Activated B cell treated with CpG ODN at 0.5 μM for 24 hours (primary cell): Measurements from ENCODE around the gene ZNF878. TPM values are rescaled to one million over a fixed set of nuclear protein-coding genes. Genes with fewer than 3 reads are reported as not detected.
"Not testable (repeated sequence)": the region's sequence is repeated elsewhere in the genome, so short reads cannot be mapped to it uniquely, and the experiment has no call there.

ENCODE experiments used
- ATAC-seq: fragments of 200-7000 bp; cut with Tn5 transposase; one replicate; pipeline ENCODE4 v1.10.0; 2021; ENCODE audit warnings: low read depth, mild to moderate bottlenecking, moderate library complexity
- CTCF ChIA-PET: fragments of 350-600 bp; sonication (Branson Sonifier 250); formaldehyde crosslinking; loops from one replicate; lab custom pipeline; 2021; ENCODE audit warnings: antibody characterized with exemption; lab: Charles Lee
- POLR2A ChIA-PET: fragments of 350-600 bp; sonication (Branson Sonifier 250); formaldehyde crosslinking; loops from one replicate; lab custom pipeline; 2021; ENCODE audit warnings: antibody characterized with exemption; lab: Charles Lee
- DNase-seq: peaks from one replicate; pipeline ENCODE4 v3.0.0; 2022
- H3K27ac Mint-ChIP-seq: one replicate; pipeline ENCODE4 v1.8.0; 2020; ENCODE audit warnings: mixed read lengths
- H3K27me3 Mint-ChIP-seq: one replicate; pipeline ENCODE4 v1.8.0; 2021; ENCODE audit warnings: mixed read lengths
- H3K36me3 Mint-ChIP-seq: one replicate; pipeline ENCODE4 v1.8.0; 2021; ENCODE audit warnings: low read depth, mixed read lengths
- H3K4me1 Mint-ChIP-seq: one replicate; pipeline ENCODE4 v1.8.0; 2021; ENCODE audit warnings: mixed read lengths
- H3K4me3 Mint-ChIP-seq: one replicate; pipeline ENCODE4 v1.8.0; 2020; ENCODE audit warnings: mild to moderate bottlenecking, mixed read lengths
- H3K9me3 Mint-ChIP-seq: one replicate; pipeline ENCODE4 v1.8.0; 2020; ENCODE audit warnings: mixed read lengths
- intact Hi-C: fragments of 100-400 bp; cut with micrococcal nuclease; formaldehyde crosslinking; loops from one replicate; pipeline ENCODE4 v1.15.1; 2024
- total RNA-seq: library from RNA; stranded (reverse); gene quantifications from 2 replicates; pipeline ENCODE4 v1.2.3, GENCODE V29; 2022
- TF ChIP-seq, protein P1 (sequence below): fragments of 200-600 bp; IDR thresholded peaks from one replicate; pipeline ENCODE4 v1.8.0; 2022; ENCODE audit warnings: antibody characterized with exemption, mild to moderate bottlenecking

The ZNF878 gene
- total RNA-seq, 1 donor from 2014 or later = 1.2 TPM

DNA sequence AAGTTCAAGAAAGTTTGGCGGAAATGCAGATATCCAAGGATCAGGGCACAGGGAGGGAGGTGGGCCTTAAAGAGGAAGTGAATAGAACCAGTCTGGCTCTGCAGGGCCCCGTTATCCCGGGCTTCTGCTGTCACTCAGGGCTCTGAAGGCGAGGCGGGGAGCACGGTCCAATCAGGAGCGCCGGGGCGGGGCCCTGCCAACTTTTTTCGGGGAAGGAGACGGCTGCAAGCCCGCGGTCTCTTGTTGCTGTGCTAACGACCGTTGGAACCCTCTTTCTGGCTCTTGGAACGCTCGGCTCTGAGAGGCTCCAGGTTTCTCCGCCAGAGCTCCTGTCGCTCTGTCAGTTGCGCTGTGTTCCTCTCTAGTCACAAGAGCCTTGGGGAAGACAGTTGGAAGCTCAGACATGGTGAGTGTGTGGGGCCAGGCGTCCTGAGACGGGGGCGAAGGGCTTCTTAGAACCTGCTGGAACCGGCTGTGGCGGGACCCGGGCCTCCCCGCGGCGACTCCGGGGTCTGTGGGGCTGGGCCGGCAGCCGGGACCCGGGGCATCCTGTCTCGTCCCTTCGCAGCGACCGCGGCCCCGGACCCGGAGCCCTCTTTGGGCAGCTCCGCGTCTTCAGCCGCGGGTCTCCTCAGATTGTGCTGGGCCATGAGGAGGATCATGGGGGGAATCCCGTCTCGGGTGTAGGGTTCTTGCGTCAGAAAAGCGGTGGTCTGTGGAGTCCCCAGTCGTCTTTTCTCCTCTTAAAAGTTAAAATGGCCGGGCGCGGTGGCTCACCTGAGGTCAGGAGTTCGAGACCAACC is 39.5 kb upstream of the ZNF878 start:
- ChIA-PET CTCF (interaction anchor here (1.1 to 2.5 kb wide), 3 partner anchors 22 to 169 kb away, joined by 3 to 10 read pairs (median 7); no protein-coding TSS in a partner anchor), POLR2A (interaction anchor here (0.6 to 1.7 kb wide), 8 partner anchors 11 to 203 kb away, joined by 3 to 6 read pairs (median 4); partner anchors contain the start of genes ZNF20, ZNF44 and ZNF763)
- TF ChIP-seq, protein P1, sequence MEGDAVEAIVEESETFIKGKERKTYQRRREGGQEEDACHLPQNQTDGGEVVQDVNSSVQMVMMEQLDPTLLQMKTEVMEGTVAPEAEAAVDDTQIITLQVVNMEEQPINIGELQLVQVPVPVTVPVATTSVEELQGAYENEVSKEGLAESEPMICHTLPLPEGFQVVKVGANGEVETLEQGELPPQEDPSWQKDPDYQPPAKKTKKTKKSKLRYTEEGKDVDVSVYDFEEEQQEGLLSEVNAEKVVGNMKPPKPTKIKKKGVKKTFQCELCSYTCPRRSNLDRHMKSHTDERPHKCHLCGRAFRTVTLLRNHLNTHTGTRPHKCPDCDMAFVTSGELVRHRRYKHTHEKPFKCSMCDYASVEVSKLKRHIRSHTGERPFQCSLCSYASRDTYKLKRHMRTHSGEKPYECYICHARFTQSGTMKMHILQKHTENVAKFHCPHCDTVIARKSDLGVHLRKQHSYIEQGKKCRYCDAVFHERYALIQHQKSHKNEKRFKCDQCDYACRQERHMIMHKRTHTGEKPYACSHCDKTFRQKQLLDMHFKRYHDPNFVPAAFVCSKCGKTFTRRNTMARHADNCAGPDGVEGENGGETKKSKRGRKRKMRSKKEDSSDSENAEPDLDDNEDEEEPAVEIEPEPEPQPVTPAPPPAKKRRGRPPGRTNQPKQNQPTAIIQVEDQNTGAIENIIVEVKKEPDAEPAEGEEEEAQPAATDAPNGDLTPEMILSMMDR = no peak
- no peaks in the 10 kb centered on the region for H3K36me3 Mint-ChIP-seq
- intact Hi-C loops = no loop called here
- H3K4me1 Mint-ChIP-seq = peaks cover 17% of the 10 kb centered on the region
- peak; percentile 70 for ATAC-seq
- no peaks in the 10 kb centered on the region for H3K9me3 Mint-ChIP-seq
- H3K27ac Mint-ChIP-seq = no peak overlapping the region
- peaks cover 3% of the 10 kb centered on the region for H3K27me3 Mint-ChIP-seq
- peak overlapping the region; percentile 83 for H3K4me3 Mint-ChIP-seq
- peak; percentile 43 for DNase-seq

DNA sequence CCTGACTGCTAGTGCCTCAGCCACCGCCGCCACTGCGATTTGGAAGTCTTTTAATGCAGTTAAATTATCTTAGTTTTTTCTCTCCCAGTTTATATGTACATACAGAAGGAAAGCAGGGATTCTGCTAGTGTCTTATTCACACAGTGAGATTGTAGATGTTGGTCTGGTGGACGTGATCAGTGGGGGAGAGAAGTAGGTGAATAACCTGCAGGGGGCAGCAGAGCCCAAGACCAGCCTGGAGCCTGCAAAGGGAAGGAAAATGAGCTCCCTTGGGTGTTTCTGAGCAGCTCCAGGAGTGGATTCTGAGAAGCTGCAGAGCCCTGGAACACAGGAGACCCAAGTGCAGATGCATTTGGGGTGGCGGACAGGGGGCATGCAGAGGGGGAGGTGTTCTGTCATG is 38.0 kb upstream of the ZNF878 start:
- Mint-ChIP-seq H3K27me3 (peaks cover 3% of the 10 kb centered on the region), H3K4me3 (no peak overlapping the region), H3K4me1 (peaks cover 17% of the 10 kb centered on the region), H3K27ac (no peak overlapping the region), H3K9me3 (peaks cover 3% of the 10 kb centered on the region), H3K36me3 (peaks cover 3% of the 10 kb centered on the region)
- TF ChIP-seq, protein P1 = peak; percentile 47
- CTCF ChIA-PET = interaction anchor here (0.6 to 2.5 kb wide), 11 partner anchors 9 to 293 kb away, joined by 3 to 10 read pairs (median 3); partner anchors contain the start of genes ZNF20, ZNF491 and ZNF844
- intact Hi-C loops = loop anchor here (1.0 kb wide), 1 partner anchor 46 kb away; no protein-coding TSS in a partner anchor
- POLR2A ChIA-PET = no interaction called here
- DNase-seq (peak; percentile 20), ATAC-seq (peak; percentile 50)

DNA sequence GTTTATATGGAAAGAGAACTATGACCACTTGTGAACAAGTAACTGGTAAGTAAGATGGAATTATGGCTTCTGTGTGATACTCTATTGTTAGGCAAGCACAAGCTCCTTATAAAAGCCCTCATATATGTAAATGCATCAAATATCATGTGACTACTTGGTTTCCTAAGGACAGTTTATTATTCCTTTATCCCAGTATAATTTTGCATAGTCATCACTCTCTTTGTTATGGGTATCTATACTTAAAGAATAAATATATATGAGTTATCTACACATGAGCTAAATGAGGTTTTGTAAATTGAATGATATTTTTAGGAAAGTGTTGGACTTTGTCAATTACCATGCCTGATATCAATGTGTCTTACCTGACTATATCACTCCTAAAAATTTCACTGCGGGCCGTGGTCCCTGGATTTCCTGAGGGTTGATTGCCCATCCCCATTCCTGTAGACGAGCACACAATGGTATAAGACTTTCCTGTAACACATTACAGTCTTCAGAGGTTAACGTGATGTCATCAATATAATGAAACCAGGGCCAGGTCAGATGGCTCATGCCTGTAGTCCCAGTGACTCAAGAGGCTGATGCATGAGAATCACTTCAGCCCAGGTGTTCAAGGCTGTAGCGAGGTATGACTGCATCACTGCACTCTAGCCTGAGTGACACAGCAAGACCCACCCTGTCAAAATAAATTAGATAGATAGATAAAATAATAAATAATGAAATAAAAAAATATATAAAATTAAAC is 32.5 kb upstream of the ZNF878 start:
- DNase-seq = no peak
- TF ChIP-seq, protein P1 = no peak
- intact Hi-C loops = no loop called here
- Mint-ChIP-seq H3K4me1 (no peaks in the 10 kb centered on the region), H3K36me3 (peaks cover 20% of the 10 kb centered on the region), H3K9me3 (peaks cover 5% of the 10 kb centered on the region), H3K27me3 (no peaks in the 10 kb centered on the region), H3K27ac (no peak overlapping the region), H3K4me3 (no peak overlapping the region)
- POLR2A ChIA-PET = interaction anchor here (0.5 to 0.7 kb wide), 2 partner anchors 29 to 678 kb away, joined by 3 to 5 read pairs; no protein-coding TSS in a partner anchor
- CTCF ChIA-PET = interaction anchor here (0.7 kb wide), 1 partner anchor 126 kb away, joined by 3 read pairs; no protein-coding TSS in a partner anchor
- ATAC-seq = no peak

DNA sequence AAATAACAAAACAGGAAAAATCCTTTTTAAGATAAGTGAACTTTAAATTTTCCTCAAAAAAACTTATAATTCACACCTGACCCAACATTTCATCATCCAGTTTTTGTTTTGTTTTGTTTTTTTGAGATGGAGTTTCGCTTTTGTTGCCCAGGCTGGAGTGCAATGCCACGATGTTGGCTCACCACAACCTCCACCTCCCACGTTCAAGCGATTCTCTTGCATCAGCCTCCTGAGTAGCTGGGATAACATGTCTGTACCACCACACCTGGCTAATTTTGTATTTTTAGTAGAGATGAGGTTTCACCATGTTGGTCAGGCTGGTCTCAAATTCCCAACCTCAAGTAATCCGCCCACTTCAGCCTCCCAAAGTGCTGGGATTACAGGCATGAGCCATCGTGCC is 30.6 kb upstream of the ZNF878 start:
- CTCF ChIA-PET, POLR2A ChIA-PET, H3K27me3 Mint-ChIP-seq, ATAC-seq, H3K4me3 Mint-ChIP-seq, DNase-seq, H3K9me3 Mint-ChIP-seq, H3K4me1 Mint-ChIP-seq, H3K27ac Mint-ChIP-seq, intact Hi-C loops: not testable (repeated sequence)
- peaks cover 30% of the 10 kb centered on the region for H3K36me3 Mint-ChIP-seq

DNA sequence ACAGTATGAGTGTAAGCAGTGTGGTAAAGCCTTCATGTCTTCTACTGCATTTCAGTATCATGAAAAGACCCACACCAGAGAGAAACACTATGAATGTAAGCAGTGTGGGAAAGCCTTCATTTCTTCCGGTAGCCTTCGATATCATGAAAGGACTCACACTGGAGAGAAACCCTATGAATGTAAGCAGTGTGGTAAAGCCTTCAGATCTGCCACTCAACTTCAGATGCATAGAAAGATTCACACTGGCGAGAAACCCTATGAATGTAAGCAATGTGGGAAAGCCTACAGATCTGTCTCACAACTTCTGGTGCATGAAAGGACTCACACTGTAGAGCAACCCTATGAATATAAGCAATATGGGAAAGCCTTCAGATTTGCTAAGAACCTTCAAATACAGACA is 24.6 kb upstream of the ZNF878 start:
- TF ChIP-seq, protein P1 = no peak
- Mint-ChIP-seq H3K4me3 (no peak overlapping the region), H3K9me3 (peaks cover 30% of the 10 kb centered on the region), H3K36me3 (peaks cover 71% of the 10 kb centered on the region), H3K27ac (no peak overlapping the region), H3K4me1 (no peaks in the 10 kb centered on the region), H3K27me3 (no peaks in the 10 kb centered on the region)
- POLR2A ChIA-PET = interaction anchor here (0.6 kb wide), 1 partner anchor 11 kb away, joined by 4 read pairs; no protein-coding TSS in a partner anchor
- no peak for DNase-seq
- no peak for ATAC-seq
- intact Hi-C loops = no loop called here
- CTCF ChIA-PET = no interaction called here

DNA sequence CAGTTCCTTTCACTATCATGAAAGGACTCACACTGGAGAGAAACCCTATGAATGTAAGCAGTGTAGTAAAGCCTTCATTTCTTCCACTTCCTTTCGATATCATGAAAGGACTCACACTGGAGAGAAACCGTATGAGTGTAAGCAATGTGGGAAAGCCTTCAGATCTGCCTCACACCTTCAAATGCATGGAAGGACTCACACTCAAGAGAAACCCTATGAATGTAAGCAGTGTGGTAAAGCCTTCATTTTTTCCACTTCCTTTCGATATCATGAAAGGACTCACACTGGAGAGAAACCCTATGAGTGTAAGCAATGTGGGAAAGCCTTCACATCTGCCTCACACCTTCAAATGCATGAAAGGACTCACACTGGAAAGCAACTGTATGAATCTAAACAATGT is 23.6 kb upstream of the ZNF878 start:
- H3K4me3 Mint-ChIP-seq, POLR2A ChIA-PET, CTCF ChIA-PET, H3K27ac Mint-ChIP-seq, H3K4me1 Mint-ChIP-seq, DNase-seq, intact Hi-C loops, H3K27me3 Mint-ChIP-seq, ATAC-seq: not testable (repeated sequence)
- Mint-ChIP-seq H3K9me3 (peaks cover 31% of the 10 kb centered on the region), H3K36me3 (peaks cover 74% of the 10 kb centered on the region)
